AML-193 (cell line): Measurements from ENCODE around the gene CCDC47.

Source experiments
- DNase-seq, 2 experiments: peaks; one replicate each; lab custom pipeline; 2025; lab: John Stamatoyannopoulos, UW

The CCDC47 gene

GRCh38 chr17:63783522-63783921 is 10.1 kb upstream of the CCDC47 start:
- no peak for DNase-seq

DNA sequence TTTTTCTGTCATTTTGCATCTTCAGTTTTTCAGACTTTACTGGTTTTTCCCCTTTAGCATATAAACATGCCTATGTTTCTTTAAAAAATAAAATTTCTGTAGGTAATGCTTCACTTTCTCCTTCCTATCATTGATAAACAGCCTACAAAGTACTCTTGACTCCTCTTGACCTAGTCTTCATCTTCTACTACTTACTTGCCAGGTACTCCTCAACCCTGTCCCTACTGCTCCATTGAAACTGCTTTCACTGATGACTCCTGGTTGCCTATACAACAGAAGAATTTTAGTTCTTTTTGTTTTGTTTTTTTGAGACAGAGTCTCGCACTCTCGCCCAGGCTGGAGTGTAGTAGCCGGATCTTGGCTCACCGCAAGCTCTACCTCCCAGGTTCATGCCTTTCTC is 7.5 kb upstream of the CCDC47 start:
- no peak for DNase-seq

GRCh38 chr17:63780507-63780906 is 7.1 kb upstream of the CCDC47 start:
- DNase-seq, result no peak

GRCh38 chr17:63775420-63775819 is 2.0 kb upstream of the CCDC47 start:
- no peak for DNase-seq

- peak; percentile 35 to 48 for DNase-seq
Observed at GRCh38 chr17:63774969-63775265, 1.5 kb upstream of the CCDC47 start.

- DNase-seq, result peak in 1 of 2 experiments; percentile 72
Observed at GRCh38 chr17:63774141-63774968, 958 bp upstream of the CCDC47 start, which contains the start of gene DDX42. Gene DDX42 (plus strand): TSS chr17:63774170. CDS start chr17:63787050, 12,880 bp downstream.

DNA sequence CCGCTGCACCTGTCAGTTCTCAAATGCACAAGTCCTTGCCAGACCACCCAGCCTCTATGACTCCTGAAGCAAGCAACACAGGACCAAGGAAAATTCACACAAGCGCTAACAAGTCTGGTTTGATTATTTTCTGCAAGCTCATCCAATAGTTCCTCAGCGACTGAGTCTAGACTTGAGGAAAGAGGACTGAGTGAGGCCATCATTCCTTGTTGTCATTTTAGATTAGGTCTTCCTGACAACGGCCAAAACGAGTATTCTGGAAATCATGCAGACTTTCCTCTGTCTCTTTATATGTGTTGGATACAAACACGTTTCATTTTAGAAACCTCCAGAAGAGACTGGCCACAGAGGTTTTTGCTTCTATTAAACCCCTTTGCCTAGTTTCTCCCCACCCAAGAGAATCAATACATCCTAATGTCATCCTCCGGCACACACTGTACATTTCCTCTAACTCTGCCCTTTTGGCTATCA is 561 bp downstream of the CCDC47 start:
- peak in 1 of 2 experiments; percentile 22 for DNase-seq

DNA sequence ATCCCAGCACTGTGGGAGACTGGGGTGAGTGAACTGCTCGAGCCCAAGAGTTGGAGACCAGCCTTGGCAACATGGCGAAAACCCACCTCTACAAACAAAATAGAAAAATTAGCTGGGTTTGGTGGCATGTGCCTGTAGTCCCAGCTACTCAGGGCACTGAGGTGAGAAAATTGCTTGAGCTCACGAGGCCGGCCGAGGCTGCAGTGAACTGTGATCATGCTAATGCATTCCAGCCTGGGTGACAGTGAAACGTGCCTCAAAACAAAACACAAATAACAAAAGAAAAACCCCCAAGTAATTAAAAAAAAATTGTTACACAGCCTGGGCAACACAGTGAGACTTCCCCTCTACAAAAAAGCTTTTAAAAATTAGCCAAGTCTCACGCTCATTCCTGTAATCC is 5.0 kb downstream of the CCDC47 start:
- no peak for DNase-seq

DNA sequence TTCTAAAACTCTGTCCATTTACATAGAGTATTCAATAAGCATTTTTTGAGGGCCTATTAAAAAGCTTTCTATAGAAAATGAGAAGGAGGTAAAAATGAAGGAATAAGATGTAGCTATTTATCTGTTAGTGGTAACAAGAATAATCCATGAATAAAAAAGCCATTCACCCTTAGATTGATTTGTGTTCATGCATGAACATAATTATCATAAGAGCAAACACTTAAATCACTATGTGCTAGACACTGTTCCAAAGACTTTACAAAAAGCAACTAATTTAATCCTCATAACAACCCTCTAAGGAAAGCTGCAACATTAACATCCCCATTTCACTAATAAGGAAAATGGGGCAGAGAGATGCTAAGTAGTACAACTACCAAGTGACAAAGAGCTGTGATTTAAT is 6.6 kb downstream of the CCDC47 start:
- DNase-seq, result no peak

DNA sequence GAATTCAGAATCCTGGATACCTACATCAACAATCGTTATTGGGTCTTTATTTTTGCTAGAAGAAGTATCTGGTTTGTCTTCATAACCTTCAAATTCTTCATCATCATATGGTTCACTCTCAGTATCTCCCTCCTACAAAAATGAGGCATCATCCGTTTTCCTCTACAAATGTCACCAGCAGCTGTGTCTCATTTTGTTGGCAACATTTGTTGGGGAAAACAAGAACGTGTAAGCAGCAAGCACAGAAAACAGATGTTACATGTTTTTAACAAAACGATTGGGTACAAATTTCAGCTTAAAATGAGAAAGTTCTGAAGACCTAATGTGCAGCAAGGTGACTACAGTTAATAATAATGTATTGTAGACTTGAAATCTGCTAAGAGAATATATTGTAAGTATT is 8.7 kb downstream of the CCDC47 start:
- no peak for DNase-seq

DNA sequence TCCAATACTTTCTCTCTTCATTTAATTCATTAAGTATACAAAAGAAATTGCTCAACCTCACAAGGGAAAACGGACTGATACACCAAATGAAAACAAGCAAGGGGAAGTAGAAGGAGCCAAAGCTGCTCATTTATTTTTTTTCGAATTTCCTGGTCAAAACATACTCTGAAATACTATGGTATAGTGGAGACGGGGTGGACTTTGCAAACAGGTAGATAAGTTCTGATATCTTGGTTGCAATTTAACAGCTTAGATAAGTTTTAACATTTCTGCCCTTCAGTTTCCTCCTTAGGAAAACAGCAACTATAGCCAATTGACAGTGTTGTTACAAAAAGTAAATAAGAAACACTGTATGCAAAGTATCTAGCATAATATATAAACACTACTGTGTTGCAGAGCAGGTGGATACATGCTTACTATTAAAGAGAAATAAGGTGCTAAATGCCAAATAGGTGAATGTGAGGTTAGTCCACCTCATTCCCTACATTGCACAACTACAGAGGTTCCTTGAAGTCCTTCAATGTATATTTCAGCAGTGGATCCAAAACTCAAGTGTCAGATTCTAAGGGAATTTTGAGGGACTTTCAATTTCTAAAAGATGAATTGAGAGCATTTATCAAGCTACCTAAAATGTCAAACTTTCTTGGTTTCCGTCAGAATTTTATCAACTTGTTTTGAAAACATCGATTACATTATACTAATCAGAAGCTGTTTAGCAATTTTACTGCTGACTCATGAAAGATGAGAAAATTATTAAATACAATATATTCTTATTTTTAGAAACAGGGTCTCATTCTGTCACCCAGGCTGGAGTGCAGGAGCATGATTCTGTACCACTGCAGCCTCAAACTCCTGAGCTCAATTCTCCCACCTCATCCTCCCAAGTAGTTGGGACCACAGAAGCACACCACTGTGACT is 11.0 kb downstream of the CCDC47 start:
- no peak for DNase-seq

DNA sequence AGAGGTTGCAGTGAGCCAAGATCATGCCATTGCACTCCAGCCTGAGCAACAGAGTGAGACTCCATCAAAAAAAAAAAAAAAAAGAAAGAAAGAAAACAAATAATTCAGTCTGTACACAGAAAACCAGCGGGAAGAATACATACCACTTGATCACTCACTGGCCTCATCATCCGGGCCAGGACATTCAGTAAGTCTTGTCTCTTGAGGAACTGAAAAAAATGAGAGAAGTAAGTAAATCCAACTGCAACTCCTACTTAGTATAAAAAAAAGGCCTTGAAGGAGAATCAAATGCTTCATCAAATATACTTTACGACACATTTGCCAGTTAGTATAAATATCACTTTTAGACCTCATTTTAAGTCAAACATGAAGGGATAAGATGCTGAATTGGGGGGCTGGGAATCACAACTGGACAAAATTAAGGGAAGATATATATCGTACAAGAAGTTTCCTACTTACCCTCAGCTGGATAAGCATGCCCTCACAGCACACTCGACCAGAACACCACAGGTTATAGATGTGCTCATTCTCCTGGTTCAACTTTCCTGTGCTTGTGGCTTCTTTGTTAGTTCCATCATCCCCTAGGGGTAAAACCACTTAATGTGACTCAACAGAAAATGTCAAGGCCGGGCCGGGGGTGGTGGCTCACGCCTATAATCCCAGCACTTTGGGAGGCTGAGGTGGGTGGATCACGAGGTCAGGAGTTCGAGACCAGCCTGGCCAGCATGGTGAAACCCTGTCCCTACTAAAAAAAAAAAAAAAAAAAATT is 12.4 kb downstream of the CCDC47 start:
- DNase-seq, result no peak

- no peak for DNase-seq
Observed at GRCh38 chr17:63758428-63758827, 15.0 kb downstream of the CCDC47 start.

- no peak for DNase-seq
Observed at GRCh38 chr17:63754046-63754445, 19.4 kb downstream of the CCDC47 start.

GRCh38 chr17:63753215-63753614 is 20.2 kb downstream of the CCDC47 start:
- peak; percentile 59 to 65 for DNase-seq

DNA sequence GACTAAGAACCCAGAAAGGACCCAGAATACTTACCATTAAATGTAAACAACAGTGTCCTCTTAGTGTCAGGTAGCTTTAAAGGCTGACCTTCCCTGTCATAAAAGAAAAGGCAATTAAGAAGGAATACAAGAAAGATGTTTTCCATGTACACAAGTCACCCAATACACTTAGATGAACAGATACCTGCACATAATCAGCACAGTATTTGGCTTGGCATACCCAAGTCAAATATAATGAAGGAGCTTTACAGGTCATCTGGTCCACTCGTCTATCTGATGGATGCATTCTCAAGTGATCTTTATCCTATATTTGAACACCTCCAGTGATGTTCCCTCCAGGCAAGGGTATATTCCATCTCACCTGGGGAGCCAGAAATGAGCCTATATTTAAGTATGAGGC is 20.7 kb downstream of the CCDC47 start:
- DNase-seq, result no peak

DNA sequence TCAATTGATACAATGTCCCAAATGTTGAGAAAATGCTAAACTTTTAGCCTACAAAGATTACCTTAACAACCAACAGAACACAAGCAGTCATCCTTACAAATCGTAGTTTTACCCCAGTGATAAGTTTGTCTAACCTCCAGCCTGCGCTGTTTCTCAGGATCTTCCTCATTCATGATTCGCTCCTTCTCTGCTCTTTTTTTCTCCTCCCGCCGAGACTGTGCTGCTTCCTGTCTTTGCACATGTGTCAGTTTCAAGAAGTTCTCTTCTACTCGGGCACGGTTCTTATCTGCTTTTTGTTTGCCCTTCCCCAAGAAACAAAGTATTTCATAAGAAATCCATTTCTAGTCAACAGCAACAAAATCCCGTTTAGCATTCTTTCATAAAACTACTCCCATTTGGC is 21.6 kb downstream of the CCDC47 start:
- peak; percentile 34 to 39 for DNase-seq

- peak; percentile 99 for DNase-seq
Observed at GRCh38 chr17:63741408-63742173, 31.8 kb downstream of the CCDC47 start, which contains the start of gene STRADA. Gene STRADA (minus strand): TSS chr17:63741799. CDS start chr17:63728369, 13,430 bp downstream.

GRCh38 chr17:63741143-63741407 is 32.3 kb downstream of the CCDC47 start:
- peak in 1 of 2 experiments; percentile 54 for DNase-seq

GRCh38 chr17:63740464-63741142 is 32.8 kb downstream of the CCDC47 start:
- DNase-seq, result peak; percentile 50 to 55

DNA sequence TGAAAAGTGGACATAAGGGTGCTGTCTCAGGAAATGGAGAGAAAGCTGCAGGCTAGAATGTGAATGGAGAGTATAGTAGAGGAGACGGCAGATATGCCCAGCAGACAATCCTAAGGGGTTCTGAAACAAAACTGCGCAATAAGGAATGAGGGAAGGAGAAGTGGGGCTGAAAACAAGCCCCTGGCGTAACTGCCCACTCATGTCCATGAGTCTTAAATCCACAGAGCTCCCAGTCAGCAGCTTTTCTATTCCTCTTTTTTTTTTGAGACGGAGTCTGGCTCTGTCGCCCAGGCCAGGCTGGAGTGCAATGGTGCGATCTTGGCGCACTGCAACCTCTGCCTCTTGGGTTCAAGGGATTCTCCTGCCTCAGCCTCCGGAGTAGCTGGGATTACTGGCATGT is 37.7 kb downstream of the CCDC47 start:
- no peak for DNase-seq
